ENCODE data around the gene CA4. TPM values are rescaled to one million over a fixed set of nuclear protein-coding genes. Genes with fewer than 3 reads are reported as not detected.

Gene CA4
- total and polyA plus RNA-seq, 9 of the 15 experiments (the other 6 are each of a cell fraction or from before 2014, with no cell fraction given) = 0.13 TPM; not detected in 7

DNA sequence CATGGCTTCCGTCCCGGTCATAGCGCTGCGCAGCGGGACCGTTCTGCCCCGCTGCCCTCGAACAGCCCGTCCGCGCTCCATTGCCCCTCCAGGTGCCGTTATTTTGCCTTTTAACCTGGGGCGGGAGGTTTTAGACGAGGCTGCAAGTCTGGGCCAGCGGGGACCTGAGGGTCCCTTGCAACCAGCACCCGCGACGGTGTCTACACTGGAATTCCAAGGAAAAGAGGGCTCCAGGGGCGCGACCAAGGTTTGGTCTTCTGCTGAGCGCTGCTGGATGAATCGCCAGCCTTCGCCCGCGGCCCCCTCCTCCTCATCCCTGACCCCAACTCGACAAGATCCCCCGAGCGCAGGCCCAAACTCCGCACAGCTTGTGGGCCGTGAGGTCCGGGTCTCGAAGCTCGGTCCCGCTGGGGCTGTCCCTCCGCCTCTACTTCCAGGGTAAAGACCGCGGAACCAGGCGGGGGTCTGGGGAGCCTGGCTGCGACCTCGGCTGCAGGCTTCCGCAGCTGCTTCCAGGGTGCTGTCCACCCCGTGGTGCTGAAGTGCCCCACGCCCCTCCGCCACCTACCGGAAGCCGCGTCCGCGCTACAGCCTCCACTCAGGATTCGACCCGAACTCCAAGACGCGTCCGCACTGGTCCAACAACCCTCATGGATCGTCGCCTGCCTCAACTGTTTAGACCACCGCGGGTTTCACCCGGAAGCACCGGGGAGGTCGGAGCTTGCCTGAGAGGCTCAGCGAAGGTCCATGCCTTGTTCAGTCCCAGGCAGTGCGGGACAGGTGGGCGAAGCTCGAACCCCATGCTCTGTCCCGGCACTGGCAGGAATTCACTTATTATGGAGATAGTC is 10.1 kb upstream of the CA4 start (continued):
- TF ChIP-seq THRB (CRISPR knock-in tag; conservative IDR thresholded peaks at IDR 0.05) (no peak), HCFC1 (IDR thresholded peaks at IDR 0.05; ENCODE audit: low read depth, low read length) (peak; percentile 52; the same call in 1 of the 2 replicates), DMBX1 (CRISPR knock-in tag; IDR thresholded peaks at IDR 0.05; ENCODE audit: borderline replicate concordance) (peak; percentile 87), ARID2 (IDR thresholded peaks at IDR 0.05) (no peak), ZNF764 (CRISPR knock-in tag; IDR thresholded peaks at IDR 0.05; ENCODE audit: low read depth) (no peak), ZNF232 (CRISPR knock-in tag; IDR thresholded peaks at IDR 0.05) (peak; percentile 93; the same call in 1 of the 2 replicates), TBL1XR1 (IDR thresholded peaks at IDR 0.05; ENCODE audit: low read length in 2 of 2) (no peak), SAP30 (IDR thresholded peaks at IDR 0.05; ENCODE audit: borderline replicate concordance, insufficient read depth, low read depth, low read length, poor library complexity, severe bottlenecking) (peak; percentile 99), GATAD2B (IDR thresholded peaks at IDR 0.05; ENCODE audit: borderline replicate concordance) (no peak), RFX1 (IDR thresholded peaks at IDR 0.05) (no peak), CREB3 (tag; conservative IDR thresholded peaks at IDR 0.05; ENCODE audit: low read depth) (0 out of 2 replicates have a peak, but pooled peaks have one; percentile 27), MIER1 (IDR thresholded peaks at IDR 0.05; ENCODE audit: low read depth) (peak; percentile 99), ELK3 (CRISPR knock-in tag; IDR thresholded peaks at IDR 0.05) (no peak), ZNF436 (CRISPR knock-in tag; IDR thresholded peaks at IDR 0.05) (no peak), KDM4B (IDR thresholded peaks at IDR 0.05; ENCODE audit: borderline replicate concordance in 2 of 2, low read depth in 1 of 2) (0 out of 4 replicates have a peak, but pooled peaks of 1 of the 2 experiments have one; percentile 24), GATA2 (CRISPR knock-in tag; IDR thresholded peaks at IDR 0.05) (no peak), RBM22 (IDR thresholded peaks at IDR 0.05; ENCODE audit: low read depth, low read length, poor library complexity, severe bottlenecking) (no peak), ZNF740 (CRISPR knock-in tag; IDR thresholded peaks at IDR 0.05) (no peak; the same call in 1 of the 2 replicates), ZNF740 (tag; IDR thresholded peaks at IDR 0.05) (no peak), L3MBTL2 (IDR thresholded peaks at IDR 0.05) (no peak), LARP7 (IDR thresholded peaks at IDR 0.05) (no peak), MTA3 (IDR thresholded peaks at IDR 0.05; ENCODE audit: borderline replicate concordance) (no peak)
